HepG2 (cell line): Measurements from ENCODE around the gene SUCLA2. TPM values are rescaled to one million over a fixed set of nuclear protein-coding genes. Genes with fewer than 3 reads are reported as not detected.
A peak's percentile ranks its signal among the peaks of the same experiment; 100 is the strongest.

Experiments
- ARID5B ChIP-seq: IDR thresholded peaks from 2 replicates; pipeline ENCODE4 v1.4.0; 2020; ENCODE audit warnings: mild to moderate bottlenecking, missing genetic modification reagents
- ATF5 ChIP-seq: sonication (generic); formaldehyde crosslinking; IDR thresholded peaks from 2 replicates; pipeline ENCODE4 v1.4.0; 2020; ENCODE audit warnings: mild to moderate bottlenecking, low read depth, missing genetic modification reagents
- CEBPG ChIP-seq: IDR thresholded peaks from 2 replicates; pipeline ENCODE4 v1.6.1; 2016
- FOXJ3 ChIP-seq: sonication (generic); formaldehyde crosslinking; IDR thresholded peaks from 2 replicates; pipeline ENCODE4 v1.4.0; 2020; ENCODE audit warnings: missing genetic modification reagents, mild to moderate bottlenecking, borderline replicate concordance
- JUND ChIP-seq: sonication (generic); formaldehyde crosslinking; IDR thresholded peaks from 2 replicates; pipeline ENCODE4 v1.8.0; 2022; ENCODE audit warnings: mild to moderate bottlenecking, missing genetic modification reagents
- KDM1A ChIP-seq: IDR thresholded peaks from 2 replicates; pipeline ENCODE4 v1.6.1; 2016; ENCODE audit warnings: missing compliant biosample characterization
- KMT2B ChIP-seq: IDR thresholded peaks from 2 replicates; pipeline ENCODE4 v1.6.1; 2016; ENCODE audit warnings: missing genetic modification reagents, missing compliant biosample characterization
- MAFG ChIP-seq: sonication (generic); formaldehyde crosslinking; IDR thresholded peaks from 2 replicates; pipeline ENCODE4 v1.5.1; 2020; ENCODE audit warnings: mild to moderate bottlenecking, missing genetic modification reagents
- NFE2L1 ChIP-seq: sonication (generic); formaldehyde crosslinking; IDR thresholded peaks from 2 replicates; pipeline ENCODE4 v1.4.0; 2020; ENCODE audit warnings: missing genetic modification reagents, mild to moderate bottlenecking, borderline replicate concordance
- PAF1 ChIP-seq: IDR thresholded peaks from 2 replicates; pipeline ENCODE4 v1.6.1; 2016; ENCODE audit warnings: missing genetic modification reagents, missing compliant biosample characterization
- PATZ1 ChIP-seq: sonication (generic); formaldehyde crosslinking; IDR thresholded peaks from 2 replicates; pipeline ENCODE4 v1.4.0; 2020; ENCODE audit warnings: missing genetic modification reagents
- PRDM4 ChIP-seq: sonication (generic); formaldehyde crosslinking; IDR thresholded peaks from 2 replicates; pipeline ENCODE4 v1.9.0; 2021; ENCODE audit warnings: missing genetic modification reagents, borderline replicate concordance
- RFX5 ChIP-seq: IDR thresholded peaks from 2 replicates; pipeline ENCODE4 v1.6.1; 2011; ENCODE audit warnings: low read depth, low read length, improper control_type of control experiment
- SNAI1 ChIP-seq: sonication (generic); formaldehyde crosslinking; IDR thresholded peaks from 2 replicates; pipeline ENCODE4 v1.5.0; 2020; ENCODE audit warnings: mild to moderate bottlenecking, missing genetic modification reagents, borderline replicate concordance
- ZFP36L1 ChIP-seq: sonication (generic); formaldehyde crosslinking; IDR thresholded peaks from 2 replicates; pipeline ENCODE4 v1.8.0; 2022; ENCODE audit warnings: mild to moderate bottlenecking, missing genetic modification reagents, moderate library complexity
- ZNF230 ChIP-seq: sonication (generic); formaldehyde crosslinking; IDR thresholded peaks from 2 replicates; pipeline ENCODE4 v1.4.0; 2020; ENCODE audit warnings: mild to moderate bottlenecking, missing genetic modification reagents
- ZNF800 ChIP-seq: sonication (generic); formaldehyde crosslinking; IDR thresholded peaks from 2 replicates; pipeline ENCODE4 v1.4.0; 2020; ENCODE audit warnings: missing genetic modification reagents
- polyA plus RNA-seq, 8 experiments: library from polyadenylated mRNA; depleted of rRNA in 3 of 8; stranded (reverse) in 7 of 8; unstranded in 1 of 8; fragments of >200 nt; fragmentation: Illumina TruSeq in 4 of 8; extraction: Trizol in 4 of 8; gene quantifications; 2 replicates each; pipeline versions ENCODE4 v1.2.1 to v1.2.3, GENCODE V29; 2011 to 2016; ENCODE audit warnings: low read depth in 4 of 8, missing spikeins in 1 of 8, mixed read lengths in 1 of 8; ENCODE audit not compliant: insufficient read depth in 1 of 8
- total RNA-seq, 5 experiments: library from RNA; depleted of rRNA; stranded (reverse); fragments of >200 nt; fragmentation: Illumina TruSeq; extraction: Trizol; gene quantifications; 2 replicates each; pipeline ENCODE4 v1.2.3, GENCODE V29; 2016; ENCODE audit warnings: low read depth in 1 of 5

The SUCLA2 gene
- total and polyA plus RNA-seq, 2 of the 13 experiments (the other 11 are each of a cell fraction or from before 2014, with no cell fraction given), result 28.4 to 77.1 TPM

GRCh38 chr13:48037346-48038173 lies 36.5 kb upstream of the SUCLA2 start, which contains the start of gene NUDT15 (continued):
- TF ChIP-seq PAF1 (CRISPR knock-in tag), result no peak; the same call in 1 of the 2 replicates
- no peak; the same call in 1 of the 2 replicates for TF ChIP-seq PATZ1 (CRISPR knock-in tag)
- 0 out of 2 replicates have a peak, but pooled peaks have one; percentile 28 for TF ChIP-seq NFE2L1
- TF ChIP-seq MAFG (CRISPR knock-in tag), result no peak
- 0 out of 2 replicates have a peak, but pooled peaks have one; percentile 89 for TF ChIP-seq PRDM4 (CRISPR knock-in tag)
- peak; percentile 89 for TF ChIP-seq ZNF800
- TF ChIP-seq ZFP36L1, result peak; percentile 94
- TF ChIP-seq ARID5B (CRISPR knock-in tag), result peak; percentile 65; the same call in 1 of the 2 replicates
- peak; percentile 39; the same call in 1 of the 2 replicates for TF ChIP-seq FOXJ3 (CRISPR knock-in tag)
- peak; percentile 98 for TF ChIP-seq ZNF230 (CRISPR knock-in tag)
- TF ChIP-seq ATF5, result peak; percentile 97
- peak; percentile 38; the same call in 1 of the 2 replicates for TF ChIP-seq CEBPG
- TF ChIP-seq RFX5, result 0 out of 2 replicates have a peak, but pooled peaks have one; percentile 16
- peak; percentile 97; the same call in 1 of the 2 replicates for TF ChIP-seq KMT2B (CRISPR knock-in tag)
- TF ChIP-seq SNAI1 (CRISPR knock-in tag), result peak; percentile 82; the same call in 1 of the 2 replicates
- no peak for TF ChIP-seq KDM1A (CRISPR knock-in tag)
- no peak; the same call in 1 of the 2 replicates for TF ChIP-seq JUND
